SK-N-SH treated with all-trans-retinoic acid at 6 μM for 48 hours (cell line): Measurements from ENCODE around the gene IGFL2.
"Not testable (repeated sequence)": the region's sequence is repeated elsewhere in the genome, so short reads cannot be mapped to it uniquely, and the experiment has no call there.

Experiments
- ARNTL ChIP-seq: fragments of 450-650 bp; formaldehyde crosslinking; IDR thresholded peaks from 2 replicates; pipeline ENCODE4 v1.5.0; 2020; ENCODE audit warnings: low read depth, mild to moderate bottlenecking, moderate library complexity, borderline replicate concordance
- ESRRG ChIP-seq: fragments of 250-450 bp; sonication (Bioruptor Pico); IDR thresholded peaks from 2 replicates; pipeline ENCODE4 v1.6.1; 2021; ENCODE audit warnings: mild to moderate bottlenecking
- ISL1 ChIP-seq: fragments of 250-450 bp; sonication (Bioruptor Pico); IDR thresholded peaks from 2 replicates; pipeline ENCODE4 v2.1.2; 2022; ENCODE audit warnings: mild to moderate bottlenecking, moderate library complexity
- PATZ1 ChIP-seq: fragments of 250-450 bp; sonication (Bioruptor Pico); IDR thresholded peaks from 2 replicates; pipeline ENCODE4 v1.8.0; 2020; ENCODE audit warnings: mild to moderate bottlenecking, moderate library complexity, borderline replicate concordance
- POU6F1 ChIP-seq: fragments of 250-450 bp; sonication (Bioruptor Pico); IDR thresholded peaks from 2 replicates; pipeline ENCODE4 v1.8.0; 2021; ENCODE audit warnings: low read depth, mild to moderate bottlenecking, moderate library complexity, borderline replicate concordance
- PPARA ChIP-seq: fragments of 250-450 bp; sonication (Bioruptor Pico); IDR thresholded peaks from 2 replicates; pipeline ENCODE4 v1.5.0; 2020; ENCODE audit warnings: mild to moderate bottlenecking, borderline replicate concordance
- SNAI2 ChIP-seq: fragments of 250-450 bp; sonication (Bioruptor Pico); IDR thresholded peaks from 2 replicates; pipeline ENCODE4 v1.5.0; 2020; ENCODE audit warnings: mild to moderate bottlenecking, moderate library complexity
- TCF4 ChIP-seq: fragments of 250-450 bp; sonication (Bioruptor Pico); IDR thresholded peaks from 2 replicates; pipeline ENCODE4 v1.8.0; 2021; ENCODE audit warnings: mild to moderate bottlenecking, moderate library complexity, borderline replicate concordance
- TOX ChIP-seq: fragments of 250-450 bp; sonication (Bioruptor Pico); IDR thresholded peaks from 2 replicates; pipeline ENCODE4 v1.8.0; 2021; ENCODE audit warnings: mild to moderate bottlenecking, moderate library complexity, borderline replicate concordance
- TF ChIP-seq, protein P1 (sequence below): fragments of 250-450 bp; sonication (Bioruptor Pico); IDR thresholded peaks from 2 replicates; pipeline ENCODE4 v1.5.1; 2021; ENCODE audit warnings: mild to moderate bottlenecking, moderate library complexity

DNA sequence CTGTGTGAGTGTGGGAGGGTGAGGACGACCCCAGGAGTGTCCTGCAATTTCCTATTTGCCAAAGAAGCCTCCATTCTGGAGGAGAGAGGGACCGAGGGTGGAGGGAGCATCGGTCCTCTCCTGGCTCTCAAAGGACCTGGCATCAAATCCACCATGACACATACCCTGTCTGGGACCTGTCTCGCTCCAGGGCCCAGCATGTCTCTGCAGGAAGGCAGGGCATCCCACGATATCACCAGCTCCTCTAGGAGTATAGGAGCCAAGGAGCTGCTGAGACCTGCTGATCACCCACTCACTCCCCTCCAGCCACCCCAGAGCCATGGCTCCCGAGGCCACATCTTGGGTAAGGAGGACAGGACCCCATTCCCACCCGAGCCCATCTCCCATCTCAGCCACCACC lies 47.9 kb downstream of the IGFL2 start:
- TF ChIP-seq PATZ1 (CRISPR knock-in tag); SNAI2 (CRISPR knock-in tag); TCF4; ARNTL (CRISPR knock-in tag); PPARA (CRISPR knock-in tag); ESRRG (CRISPR knock-in tag); POU6F1 (CRISPR knock-in tag); TOX (CRISPR knock-in tag); ISL1 (CRISPR knock-in tag): not testable (repeated sequence)
- TF ChIP-seq, protein P1, sequence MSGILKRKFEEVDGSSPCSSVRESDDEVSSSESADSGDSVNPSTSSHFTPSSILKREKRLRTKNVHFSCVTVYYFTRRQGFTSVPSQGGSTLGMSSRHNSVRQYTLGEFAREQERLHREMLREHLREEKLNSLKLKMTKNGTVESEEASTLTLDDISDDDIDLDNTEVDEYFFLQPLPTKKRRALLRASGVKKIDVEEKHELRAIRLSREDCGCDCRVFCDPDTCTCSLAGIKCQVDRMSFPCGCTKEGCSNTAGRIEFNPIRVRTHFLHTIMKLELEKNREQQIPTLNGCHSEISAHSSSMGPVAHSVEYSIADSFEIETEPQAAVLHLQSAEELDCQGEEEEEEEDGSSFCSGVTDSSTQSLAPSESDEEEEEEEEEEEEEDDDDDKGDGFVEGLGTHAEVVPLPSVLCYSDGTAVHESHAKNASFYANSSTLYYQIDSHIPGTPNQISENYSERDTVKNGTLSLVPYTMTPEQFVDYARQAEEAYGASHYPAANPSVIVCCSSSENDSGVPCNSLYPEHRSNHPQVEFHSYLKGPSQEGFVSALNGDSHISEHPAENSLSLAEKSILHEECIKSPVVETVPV (CRISPR knock-in tag): not testable (repeated sequence)
